Spleen (tissue), 11 donors: Measurements from ENCODE around the gene CNDP2. TPM values are rescaled to one million over a fixed set of nuclear protein-coding genes. Genes with fewer than 3 reads are reported as not detected.

Experiments used
- DNase-seq: peaks from one replicate; pipeline ENCODE4 v3.0.0-alpha.2; 2020
- H3K27ac ChIP-seq, 8 donors: fragments of 200-600 bp; sonication (generic) in 7 of 8; 1 replicate in 4 of 8; 2 replicates in 4 of 8; pipeline versions ENCODE4 v1.5.0 to v1.8.0; 2016 to 2021; ENCODE audit warnings: inconsistent platforms in 4 of 8, mild to moderate bottlenecking in 4 of 8, moderate library complexity in 1 of 8
- H3K27me3 ChIP-seq, 7 donors: fragments of 200-600 bp; sonication (generic) in 6 of 7; replicated peaks in 1 of 7; 1 replicate in 4 of 7; 2 replicates in 3 of 7; pipeline versions ENCODE4 v1.5.0 to v1.8.0; 2016 to 2021; ENCODE audit warnings: inconsistent platforms in 3 of 7, mild to moderate bottlenecking in 1 of 7
- H3K36me3 ChIP-seq, 6 donors: fragments of 200-600 bp; sonication (generic) in 5 of 6; 1 replicate in 4 of 6; 2 replicates in 2 of 6; pipeline versions ENCODE4 v1.5.0 to v1.8.0; 2016 to 2021; ENCODE audit warnings: inconsistent platforms in 2 of 6
- H3K4me1 ChIP-seq, 6 donors: fragments of 200-600 bp; sonication (generic) in 5 of 6; 1 replicate in 3 of 6; 2 replicates in 3 of 6; pipeline versions ENCODE4 v1.5.0 to v1.8.0; 2016 to 2021; ENCODE audit warnings: inconsistent platforms in 3 of 6
- H3K4me3 ChIP-seq, 8 donors: fragments of 200-600 bp; sonication (generic) in 7 of 8; 1 replicate in 4 of 8; 2 replicates in 4 of 8; pipeline versions ENCODE4 v1.5.0 to v1.8.0; 2016 to 2021; ENCODE audit warnings: inconsistent platforms in 4 of 8, mild to moderate bottlenecking in 4 of 8, moderate library complexity in 2 of 8
- H3K9me3 ChIP-seq, 8 donors: fragments of 200-600 bp; sonication (generic) in 7 of 8; 1 replicate in 4 of 8; 2 replicates in 4 of 8; pipeline versions ENCODE4 v1.5.0 to v1.8.0; 2016 to 2021; ENCODE audit warnings: inconsistent platforms in 4 of 8
- CTCF ChIP-seq, 11 experiments: fragments of 200-600 bp in 7 of 11; fragments of 450-650 bp in 4 of 11; sonication (generic) in 4 of 11; IDR thresholded peaks in 8 of 11; conservative IDR thresholded peaks in 3 of 11; 1 replicate in 7 of 11; 2 replicates in 4 of 11; pipeline versions ENCODE4 v1.4.0 to v1.8.0; 2016 to 2021; ENCODE audit warnings: antibody characterized with exemption in 11 of 11, inconsistent platforms in 4 of 11, mild to moderate bottlenecking in 1 of 11
- POLR2A ChIP-seq, 3 donors: fragments of 450-650 bp; IDR thresholded peaks; one replicate each; pipeline ENCODE4 v1.5.1; 2017; ENCODE audit warnings: antibody characterized with exemption in 3 of 3, mild to moderate bottlenecking in 1 of 3
- POLR2AphosphoS5 ChIP-seq, 3 donors: sonication (generic); formaldehyde crosslinking; IDR thresholded peaks; one replicate each; pipeline ENCODE4 v1.5.1; 2017; ENCODE audit warnings: antibody characterized with exemption in 3 of 3
- WGBS, 5 donors: extraction: QIAGEN DNeasy Blood & Tissue Kit in 3 of 5; methylation state at CpG; one replicate each; pipeline versions ENCODE4 v1.1.5 to v1.1.7; 2013 to 2018; 5-methylcytosine and 5-hydroxymethylcytosine counted together
- intact Hi-C: fragments of 100-400 bp; cut with DNase I; formaldehyde crosslinking; loops from one replicate; pipeline ENCODE4 v1.15.0; 2023; ENCODE audit warnings: low total_unique reads
- polyA plus RNA-seq, 3 donors: library from polyadenylated mRNA; stranded (reverse); fragments of 200-250 nt; gene quantifications; one replicate each; pipeline ENCODE4 v1.2.1, GENCODE V29; 2013
- total RNA-seq, 7 donors: library from RNA; depleted of rRNA in 3 of 7; stranded (reverse); fragments of >200 nt in 3 of 7; fragmentation: NEBNext Ultra II Directional in 4 of 7; extraction: Animal tissue kit (Norgen Biotek cat#: 25700) in 4 of 7; gene quantifications; one replicate each; pipeline versions ENCODE4 v1.1.0 to v1.2.1, GENCODE V29; 2016 to 2021
- donor health status: healthy with polysubstance abuse.
- donor health status: DM: no; HTN: no; CAD: no; lungs with moderate emphysema.
- donor health status: DM: no; HTN: no; CAD: no.
- donor health status: Bipolar disorder and iron deficiency.
- donor health status: healthy.
- donor health status: DM: no; HTN: no; CAD: no.
- donor health status: DM: yes; HTN: yes; CAD: no.

Gene CNDP2
- total and polyA plus RNA-seq, 10 donors: 102 to 310 (median 271) TPM

GRCh38 chr18:74454279-74454751 is 41.8 kb upstream of the CNDP2 start:
- H3K27ac ChIP-seq: no peak overlapping the region
- no peak for DNase-seq
- H3K27me3 ChIP-seq: peaks cover 7 to 68% (median 38%) of the 10 kb centered on the region in 7 donors

GRCh38 chr18:74455386-74455785 is 40.8 kb upstream of the CNDP2 start:
- Histone ChIP-seq H3K9me3 (no peaks in the 10 kb centered on the region), H3K4me3 (no peak overlapping the region), H3K4me1 (peaks cover 6 to 24% (median 13%) of the 10 kb centered on the region in 6 donors), H3K36me3 (no peaks in the 10 kb centered on the region), H3K27ac (no peak overlapping the region), H3K27me3 (peaks cover 7 to 75% (median 38%) of the 10 kb centered on the region in 7 donors)
- intact Hi-C loops: no loop called here
- no peak for DNase-seq
- WGBS, 5 donors: 90 to 98% (median 92%) methylated on average over 10 of the region's 10 CpGs
- TF ChIP-seq POLR2A (IDR thresholded peaks at IDR 0.05): no peak
- no peak for TF ChIP-seq POLR2AphosphoS5 (IDR thresholded peaks at IDR 0.05)
- no peak for TF ChIP-seq CTCF (IDR thresholded peaks at IDR 0.05 in 8 of 11, conservative IDR thresholded peaks at IDR 0.05 in 3 of 11)

More at GRCh38 chr18:74454279-74454751, 41.8 kb upstream of the CNDP2 start:
- 84 to 97% (median 89%) methylated on average over 9 of the region's 9 CpGs for WGBS, 5 donors
- H3K4me3 ChIP-seq: no peak overlapping the region
- intact Hi-C loops: no loop called here
- no peak for TF ChIP-seq POLR2AphosphoS5 (IDR thresholded peaks at IDR 0.05)
- TF ChIP-seq CTCF (IDR thresholded peaks at IDR 0.05 in 8 of 11, conservative IDR thresholded peaks at IDR 0.05 in 3 of 11): no peak
- TF ChIP-seq POLR2A (IDR thresholded peaks at IDR 0.05): no peak
- H3K9me3 ChIP-seq: no peaks in the 10 kb centered on the region
- H3K36me3 ChIP-seq: no peaks in the 10 kb centered on the region
- H3K4me1 ChIP-seq: peaks cover 6 to 24% (median 13%) of the 10 kb centered on the region in 6 donors

GRCh38 chr18:74456017-74456348 is 40.2 kb upstream of the CNDP2 start:
- Histone ChIP-seq H3K27me3 (peaks cover 7 to 73% (median 38%) of the 10 kb centered on the region in 7 donors), H3K27ac (no peak overlapping the region), H3K4me3 (peak overlapping the region in 5 of 8 donors; percentile 23 to 63 (median 33)), H3K4me1 (peaks cover 6 to 24% (median 13%) of the 10 kb centered on the region in 6 donors), H3K9me3 (no peaks in the 10 kb centered on the region), H3K36me3 (no peaks in the 10 kb centered on the region)
- no peak for DNase-seq
- WGBS, 5 donors: 4 to 15% (median 13%) methylated on average over 7 of the region's 7 CpGs
- intact Hi-C loops: no loop called here
- TF ChIP-seq CTCF (IDR thresholded peaks at IDR 0.05 in 8 of 11, conservative IDR thresholded peaks at IDR 0.05 in 3 of 11) (no peak), POLR2AphosphoS5 (IDR thresholded peaks at IDR 0.05) (no peak), POLR2A (IDR thresholded peaks at IDR 0.05) (no peak)

- Histone ChIP-seq H3K4me1 (peaks cover 6 to 24% (median 13%) of the 10 kb centered on the region in 6 donors), H3K27me3 (peaks cover 7 to 70% (median 38%) of the 10 kb centered on the region in 7 donors), H3K9me3 (no peaks in the 10 kb centered on the region), H3K36me3 (no peaks in the 10 kb centered on the region), H3K4me3 (peak overlapping the region in 7 of 8 donors; percentile 23 to 63 (median 30)), H3K27ac (no peak overlapping the region)
- WGBS, 5 donors: 1 to 4% (median 2%) methylated on average over 54 to 69 of the region's 69 CpGs
- no peak for TF ChIP-seq POLR2AphosphoS5 (IDR thresholded peaks at IDR 0.05)
- TF ChIP-seq POLR2A (IDR thresholded peaks at IDR 0.05): no peak
- no peak for TF ChIP-seq CTCF (IDR thresholded peaks at IDR 0.05 in 8 of 11, conservative IDR thresholded peaks at IDR 0.05 in 3 of 11)
- intact Hi-C loops: no loop called here
- no peak for DNase-seq
Observed at GRCh38 chr18:74456349-74457042, 39.7 kb upstream of the CNDP2 start.
